ENCODE data around the gene TCFL5.

Gene TCFL5

DNA sequence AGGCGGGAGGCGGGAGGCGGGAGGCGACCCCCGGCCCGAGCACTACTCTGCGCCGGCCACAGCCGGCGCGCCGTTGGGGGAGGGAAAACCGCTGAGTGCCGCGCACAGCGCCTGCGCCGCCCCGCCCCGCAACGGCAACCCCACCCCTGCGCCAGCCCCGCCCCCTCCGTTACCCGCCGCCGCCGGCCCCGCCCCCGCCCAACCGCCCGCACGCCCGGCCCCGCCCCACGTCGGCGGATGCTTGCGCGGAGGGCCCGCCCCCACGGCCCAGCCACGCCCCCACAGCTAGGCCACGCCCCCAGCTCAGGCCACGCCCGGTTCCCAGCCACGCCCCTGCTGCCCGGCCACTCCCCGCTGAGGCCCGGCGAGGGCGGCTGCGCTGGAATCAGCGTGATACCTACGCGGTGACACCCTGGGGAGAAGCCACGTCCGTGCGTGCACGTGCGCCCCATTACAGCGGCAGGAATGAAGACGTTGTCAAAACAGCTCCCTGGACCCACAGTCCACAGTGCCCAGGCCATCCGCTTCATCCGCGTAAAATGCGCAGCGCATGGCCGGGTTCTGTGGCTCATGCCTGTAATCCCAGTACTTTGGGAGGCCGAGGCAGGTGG lies at the start of gene TCFL5:
Gene TCFL5, minus strand, starts transcription at position 97 of the 611 bp plus-strand sequence. CDS start 152 bp downstream, outside the sequence.
- Histone ChIP-seq H3K4me3 (ENCODE audit: low read length) (peak within 1 kb of the TSS; percentile 71), H3K9ac (ENCODE audit: low read length) (no peak within 1 kb of the TSS), H3K36me3 (ENCODE audit: control insufficient read depth, insufficient read depth, low read length) (peaks cover under 1% of the 10 kb centered on the region), H3K27ac (ENCODE audit: low read depth, low read length) (no peak within 1 kb of the TSS), H3K27me3 (ENCODE audit: control insufficient read depth, insufficient read depth, low read length) (no peaks in the 10 kb centered on the region), H3K4me1 (ENCODE audit: control insufficient read depth, insufficient read depth, low read length) (peaks cover 7% of the 10 kb centered on the region)

DNA sequence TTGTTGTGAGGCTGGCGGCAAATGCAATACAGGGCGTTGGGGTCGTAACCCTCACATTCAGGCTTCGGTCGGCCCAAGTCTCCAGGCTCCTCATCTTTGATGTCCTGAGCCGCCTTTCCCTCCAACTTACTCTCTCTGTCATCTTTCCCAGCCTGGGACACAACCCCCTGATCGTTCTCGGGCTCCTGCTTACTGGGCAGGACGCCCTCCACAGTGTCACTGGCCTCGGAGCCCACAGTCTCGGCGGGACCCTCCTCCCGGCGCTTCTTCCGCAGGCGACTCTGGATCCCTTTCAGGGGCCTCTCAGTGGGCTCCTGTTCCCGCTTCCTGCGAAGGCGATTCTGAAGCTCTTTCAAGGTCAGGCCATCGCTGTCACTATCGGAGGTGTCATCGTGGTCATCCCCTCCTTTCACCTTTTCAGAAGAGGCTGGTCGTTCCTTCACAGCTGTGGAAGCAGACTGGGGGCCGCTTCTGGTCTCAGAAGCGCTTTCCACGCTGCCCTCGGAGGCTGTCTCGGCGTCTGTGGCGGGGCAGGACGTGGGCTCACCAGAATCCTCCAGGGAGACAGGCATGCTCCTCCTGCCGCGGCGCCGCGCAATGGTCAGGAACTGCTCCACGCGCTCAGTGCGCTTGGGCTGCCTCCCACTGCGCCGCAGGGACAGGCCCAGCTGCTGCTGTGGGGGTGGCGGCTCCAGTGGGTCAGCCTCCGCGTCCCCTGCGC lies 49.3 kb upstream of the TCFL5 start:
- Histone ChIP-seq H3K36me3 (ENCODE audit: control insufficient read depth, insufficient read depth, low read length) (peaks cover 49% of the 10 kb centered on the region), H3K9ac (ENCODE audit: low read length) (no peak overlapping the region), H3K27ac (ENCODE audit: low read depth, low read length) (no peak overlapping the region), H3K4me3 (ENCODE audit: low read length) (no peak overlapping the region), H3K27me3 (ENCODE audit: control insufficient read depth, insufficient read depth, low read length) (no peaks in the 10 kb centered on the region), H3K4me1 (ENCODE audit: control insufficient read depth, insufficient read depth, low read length) (peaks cover 6% of the 10 kb centered on the region)

DNA sequence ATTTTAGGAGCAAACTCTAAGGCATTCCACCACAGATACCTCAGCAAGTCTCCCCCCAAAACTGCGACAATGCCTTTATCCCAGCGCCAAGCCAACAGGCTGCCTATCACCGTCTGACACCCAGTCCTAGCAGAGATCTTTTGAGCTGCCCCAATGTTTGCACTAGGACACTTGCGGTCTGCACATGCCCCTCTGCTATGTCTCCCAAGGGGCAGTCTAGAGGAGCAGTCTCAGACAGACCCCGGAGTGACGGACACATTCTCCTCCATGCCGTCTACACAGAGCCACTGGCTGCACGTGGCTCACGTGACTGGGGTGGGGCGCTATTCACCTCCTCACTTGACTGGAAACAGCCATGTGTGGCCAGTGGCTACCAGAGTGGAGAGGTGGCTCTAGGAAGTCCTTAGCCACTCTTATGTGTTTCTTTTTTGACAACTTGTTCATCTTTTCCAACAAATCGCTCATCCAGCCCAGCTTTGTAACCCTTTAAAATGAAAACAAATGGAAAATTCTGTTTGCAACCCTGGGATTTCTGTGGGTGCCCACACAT lies 48.7 kb upstream of the TCFL5 start:
- Histone ChIP-seq H3K27me3 (ENCODE audit: control insufficient read depth, insufficient read depth, low read length) (no peaks in the 10 kb centered on the region), H3K36me3 (ENCODE audit: control insufficient read depth, insufficient read depth, low read length) (peaks cover 55% of the 10 kb centered on the region), H3K4me3 (ENCODE audit: low read length) (no peak overlapping the region)

DNA sequence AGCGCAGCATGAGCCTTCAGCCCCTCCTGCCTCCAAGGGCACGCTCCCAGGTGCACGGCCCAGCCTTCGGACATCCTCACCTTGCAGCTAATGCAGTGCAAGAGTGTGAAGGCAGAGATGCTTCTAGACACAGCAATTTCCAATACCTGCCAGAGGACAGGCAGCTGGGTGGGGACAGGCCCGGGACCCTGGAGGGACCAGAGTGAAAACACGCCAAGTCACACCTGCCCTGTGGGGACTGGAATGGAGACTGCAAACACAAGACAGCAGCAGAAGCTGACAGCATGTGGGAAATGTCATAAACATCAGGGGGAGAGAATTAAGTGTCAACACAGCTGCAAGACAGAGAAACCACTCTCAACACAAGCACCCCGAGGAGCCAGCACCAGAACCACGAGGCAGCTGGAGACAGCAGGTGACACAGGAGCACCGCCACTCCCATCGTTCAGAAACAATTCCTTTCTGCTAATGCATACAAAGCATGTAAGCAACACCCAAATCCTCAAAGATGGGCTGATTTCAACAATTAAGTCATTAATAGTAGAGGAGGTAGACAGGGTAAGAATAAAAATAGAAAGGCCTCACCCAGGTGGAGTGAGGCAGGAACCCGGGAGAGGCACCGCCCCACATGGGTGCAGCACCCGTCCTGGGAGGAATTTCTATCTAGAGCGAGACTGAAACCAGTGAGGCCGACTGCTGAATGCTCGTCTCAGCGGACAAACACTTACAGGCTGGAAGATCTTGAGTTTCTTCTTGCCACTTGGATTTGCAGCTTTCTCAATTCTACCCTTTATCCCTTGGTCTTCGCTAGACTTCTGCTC lies 47.6 kb upstream of the TCFL5 start:
- Histone ChIP-seq H3K27ac (ENCODE audit: low read depth, low read length) (no peak overlapping the region), H3K9ac (ENCODE audit: low read length) (no peak overlapping the region), H3K4me3 (ENCODE audit: low read length) (no peak overlapping the region), H3K4me1 (ENCODE audit: control insufficient read depth, insufficient read depth, low read length) (no peaks in the 10 kb centered on the region), H3K36me3 (ENCODE audit: control insufficient read depth, insufficient read depth, low read length) (peaks cover 64% of the 10 kb centered on the region), H3K27me3 (ENCODE audit: control insufficient read depth, insufficient read depth, low read length) (no peaks in the 10 kb centered on the region)

More for the DNA sequence above, 48.7 kb upstream of the TCFL5 start:
- no peak overlapping the region for H3K27ac ChIP-seq (ENCODE audit: low read depth, low read length)
- H3K9ac ChIP-seq (ENCODE audit: low read length) = no peak overlapping the region
- peaks cover 6% of the 10 kb centered on the region for H3K4me1 ChIP-seq (ENCODE audit: control insufficient read depth, insufficient read depth, low read length)

DNA sequence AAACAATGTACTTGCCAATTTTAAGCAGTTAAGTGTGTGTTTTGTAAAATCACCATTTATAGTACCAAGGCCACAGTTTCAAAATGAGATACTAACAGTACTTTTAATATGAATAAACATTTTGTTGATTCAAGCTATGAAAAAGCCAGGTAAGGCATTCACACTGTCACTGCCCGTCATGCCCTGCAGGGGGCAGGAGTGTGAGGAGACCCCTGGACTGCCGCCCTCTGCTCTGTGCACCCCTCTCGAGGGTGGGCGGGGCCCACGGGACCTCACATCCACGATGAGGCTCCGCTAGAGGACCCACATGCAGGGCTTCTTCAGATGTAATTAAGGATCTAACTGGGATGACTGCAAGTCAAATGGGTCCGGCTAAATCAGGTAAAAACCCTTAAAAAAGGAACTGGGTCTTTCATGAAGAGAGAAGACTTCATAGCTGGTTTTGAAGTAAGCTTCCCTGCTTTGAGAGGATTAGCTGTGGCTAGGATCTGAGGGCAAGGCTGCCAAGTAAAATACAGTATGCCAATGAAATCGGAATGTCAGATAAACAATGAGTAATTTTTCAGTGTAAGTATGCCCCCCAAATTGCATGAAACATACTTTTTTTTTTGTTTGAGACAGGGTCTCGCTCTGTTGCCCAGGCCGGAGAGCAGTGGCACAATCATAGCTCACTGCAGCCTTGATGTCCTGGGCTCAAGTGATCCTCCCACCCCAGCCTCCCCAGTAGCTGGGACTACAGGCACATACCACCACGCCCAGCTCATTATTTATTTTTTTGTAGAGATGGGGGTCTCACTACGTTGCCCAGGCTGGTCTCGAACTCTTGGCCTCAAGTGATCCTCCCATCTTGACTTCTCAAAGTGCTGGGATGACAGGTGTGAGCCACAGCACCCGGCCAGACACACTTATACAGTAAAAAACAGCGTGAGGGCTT lies 46.0 kb upstream of the TCFL5 start:
- no peak overlapping the region for H3K9ac ChIP-seq (ENCODE audit: low read length)
- H3K27me3 ChIP-seq (ENCODE audit: control insufficient read depth, insufficient read depth, low read length) = no peaks in the 10 kb centered on the region
- H3K4me1 ChIP-seq (ENCODE audit: control insufficient read depth, insufficient read depth, low read length) = no peaks in the 10 kb centered on the region
- no peak overlapping the region for H3K27ac ChIP-seq (ENCODE audit: low read depth, low read length)
- no peak overlapping the region for H3K4me3 ChIP-seq (ENCODE audit: low read length)
- H3K36me3 ChIP-seq (ENCODE audit: control insufficient read depth, insufficient read depth, low read length) = peaks cover 68% of the 10 kb centered on the region

DNA sequence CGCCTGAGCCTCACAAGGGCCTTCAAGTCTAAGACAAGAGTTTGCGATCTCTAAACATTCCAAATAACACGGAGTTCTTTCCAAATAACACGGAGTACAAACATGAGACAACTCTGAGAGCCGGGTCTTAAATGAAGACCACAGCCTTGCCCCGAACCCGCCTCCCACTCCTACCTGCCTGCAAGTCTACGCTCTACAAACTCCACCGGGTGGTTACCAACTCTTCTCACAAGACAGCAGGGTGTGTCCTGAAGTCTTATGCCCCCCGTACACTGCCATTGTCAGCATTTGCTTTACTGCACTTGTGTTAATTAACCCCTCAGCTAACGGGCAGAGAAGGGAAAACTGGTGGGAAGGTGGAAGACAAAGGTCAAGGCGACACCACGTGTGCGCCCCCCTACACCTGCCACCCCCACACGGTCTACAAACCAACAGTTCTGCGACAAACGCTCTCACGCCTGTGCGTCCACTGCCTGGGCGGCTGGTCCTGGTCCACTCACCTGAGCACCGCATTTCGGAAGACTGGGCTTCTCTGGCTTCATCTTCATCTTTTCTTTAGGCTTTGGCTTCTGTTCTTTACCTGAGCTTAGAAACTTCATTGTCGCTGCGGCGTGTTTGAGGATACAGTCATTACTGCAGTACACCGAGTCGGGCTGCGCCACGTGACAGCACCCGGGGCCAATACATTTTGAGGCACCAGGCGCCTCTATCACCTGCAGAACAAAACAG lies 45.2 kb upstream of the TCFL5 start:
- Histone ChIP-seq H3K4me1 (ENCODE audit: control insufficient read depth, insufficient read depth, low read length) (no peaks in the 10 kb centered on the region), H3K4me3 (ENCODE audit: low read length) (no peak overlapping the region), H3K27ac (ENCODE audit: low read depth, low read length) (no peak overlapping the region), H3K9ac (ENCODE audit: low read length) (no peak overlapping the region), H3K36me3 (ENCODE audit: control insufficient read depth, insufficient read depth, low read length) (peaks cover 65% of the 10 kb centered on the region), H3K27me3 (ENCODE audit: control insufficient read depth, insufficient read depth, low read length) (no peaks in the 10 kb centered on the region)

DNA sequence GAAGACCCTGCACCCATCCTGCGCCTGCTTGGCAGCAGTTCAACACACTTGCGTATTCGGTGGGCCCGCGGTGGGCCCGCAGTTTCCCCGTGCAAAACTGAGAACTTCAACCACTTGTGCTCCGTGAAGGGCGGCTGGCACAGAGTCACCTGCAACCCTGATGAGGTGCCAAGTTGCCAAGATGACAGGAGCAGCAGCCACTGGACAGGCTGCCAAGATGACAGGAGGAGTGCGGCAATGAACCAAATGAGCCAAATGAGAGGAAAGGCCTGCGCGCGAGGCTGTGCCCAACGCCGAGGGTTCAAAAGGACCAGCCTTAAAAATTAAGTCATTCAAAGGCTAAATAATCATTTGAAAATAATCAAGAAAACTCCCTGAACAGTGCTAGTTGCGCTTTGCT lies 44.6 kb upstream of the TCFL5 start:
- Histone ChIP-seq H3K27me3 (ENCODE audit: control insufficient read depth, insufficient read depth, low read length) (no peaks in the 10 kb centered on the region), H3K27ac (ENCODE audit: low read depth, low read length) (no peak overlapping the region), H3K9ac (ENCODE audit: low read length) (no peak overlapping the region), H3K36me3 (ENCODE audit: control insufficient read depth, insufficient read depth, low read length) (peaks cover 64% of the 10 kb centered on the region), H3K4me3 (ENCODE audit: low read length) (no peak overlapping the region), H3K4me1 (ENCODE audit: control insufficient read depth, insufficient read depth, low read length) (no peaks in the 10 kb centered on the region)

DNA sequence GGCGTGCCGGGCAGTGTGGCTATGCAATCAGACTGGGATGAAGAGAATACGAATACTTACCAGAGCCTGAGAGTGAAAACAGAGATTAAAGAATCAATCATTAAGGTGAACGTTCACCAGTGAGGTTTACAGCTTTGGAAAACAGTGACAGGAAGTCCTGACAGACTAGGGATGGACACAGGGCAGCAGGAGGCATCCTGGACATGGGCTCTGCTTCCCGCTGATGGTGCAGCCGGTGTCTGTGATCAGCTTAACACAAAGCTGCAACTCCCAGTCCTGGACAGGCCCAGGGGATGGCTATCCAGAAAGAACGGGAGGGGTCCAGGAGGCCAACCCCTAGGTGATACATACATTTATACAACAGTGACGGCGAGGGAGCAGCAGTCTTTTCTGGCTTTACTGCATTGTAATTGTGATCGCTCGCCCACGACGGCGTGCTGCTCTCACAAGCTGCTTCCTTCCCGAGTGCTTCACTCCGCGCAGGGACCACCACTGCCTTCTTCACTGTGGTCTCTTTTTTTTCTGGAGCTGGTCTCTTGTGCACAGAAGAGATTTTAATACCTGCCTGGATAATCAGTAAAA lies 44.0 kb upstream of the TCFL5 start:
- no peak overlapping the region for H3K27ac ChIP-seq (ENCODE audit: low read depth, low read length)
- no peak overlapping the region for H3K9ac ChIP-seq (ENCODE audit: low read length)
- H3K27me3 ChIP-seq (ENCODE audit: control insufficient read depth, insufficient read depth, low read length) = no peaks in the 10 kb centered on the region
- peaks cover 61% of the 10 kb centered on the region for H3K36me3 ChIP-seq (ENCODE audit: control insufficient read depth, insufficient read depth, low read length)
- H3K4me3 ChIP-seq (ENCODE audit: low read length) = no peak overlapping the region
- peaks cover 2% of the 10 kb centered on the region for H3K4me1 ChIP-seq (ENCODE audit: control insufficient read depth, insufficient read depth, low read length)

DNA sequence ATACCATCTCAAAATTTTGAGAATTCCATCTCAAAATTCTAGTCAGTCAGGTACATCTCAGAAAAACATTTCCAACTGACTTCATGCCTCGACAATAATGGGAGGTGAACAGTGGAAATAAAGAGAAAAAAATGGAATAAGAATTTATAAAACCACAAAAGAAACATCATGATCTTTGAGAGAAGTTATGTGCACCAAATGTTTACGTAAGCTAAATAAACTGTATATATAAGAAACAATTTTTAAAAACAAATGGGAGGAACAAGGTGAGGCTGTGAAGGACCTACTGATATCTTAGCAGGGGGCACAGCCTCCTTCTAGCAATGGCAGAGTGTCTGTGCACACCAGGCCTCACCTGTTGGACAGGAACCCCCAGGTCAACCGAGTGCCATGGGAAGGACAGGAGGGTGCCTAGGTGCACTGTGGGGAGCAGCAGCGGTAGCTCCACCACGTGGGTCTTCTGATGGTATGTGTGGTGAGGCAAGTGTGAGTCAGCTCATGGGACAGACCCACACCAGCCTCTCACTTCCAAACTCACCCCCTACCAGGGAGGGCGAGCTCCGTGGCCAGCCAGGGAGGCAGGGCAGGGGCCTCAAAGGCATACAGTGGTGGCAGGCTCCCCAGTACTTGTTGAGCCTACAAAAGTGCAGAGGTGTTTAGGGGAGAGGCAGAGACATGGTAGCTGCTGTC lies 41.4 kb upstream of the TCFL5 start:
- H3K4me1 ChIP-seq (ENCODE audit: control insufficient read depth, insufficient read depth, low read length) = peaks cover 14% of the 10 kb centered on the region
- H3K27me3 ChIP-seq (ENCODE audit: control insufficient read depth, insufficient read depth, low read length) = no peaks in the 10 kb centered on the region
- H3K4me3 ChIP-seq (ENCODE audit: low read length) = no peak overlapping the region
- no peak overlapping the region for H3K27ac ChIP-seq (ENCODE audit: low read depth, low read length)
- H3K36me3 ChIP-seq (ENCODE audit: control insufficient read depth, insufficient read depth, low read length) = peaks cover 39% of the 10 kb centered on the region
- no peak overlapping the region for H3K9ac ChIP-seq (ENCODE audit: low read length)

DNA sequence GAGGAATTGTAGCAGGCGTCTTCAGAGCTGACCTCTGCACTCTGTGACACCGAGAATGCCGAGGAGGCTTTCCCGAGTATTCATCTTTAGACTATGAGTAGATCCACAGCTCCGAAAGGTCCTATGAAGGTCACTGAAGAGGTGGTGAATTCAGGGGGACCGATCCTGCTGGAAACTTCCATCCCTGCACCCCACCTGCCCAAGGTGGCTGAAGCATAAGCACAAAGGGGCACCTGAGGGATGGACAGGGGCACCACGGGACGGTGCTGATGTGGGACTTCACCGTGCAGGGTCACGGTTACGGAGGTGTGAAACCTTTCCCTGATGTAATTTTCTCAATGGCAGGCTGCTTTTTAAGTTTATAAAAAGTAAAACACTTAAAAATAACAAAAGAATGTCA lies 40.3 kb upstream of the TCFL5 start:
- no peak overlapping the region for H3K9ac ChIP-seq (ENCODE audit: low read length)
- H3K4me1 ChIP-seq (ENCODE audit: control insufficient read depth, insufficient read depth, low read length) = peaks cover 17% of the 10 kb centered on the region
- no peak overlapping the region for H3K27ac ChIP-seq (ENCODE audit: low read depth, low read length)
- peaks cover 29% of the 10 kb centered on the region for H3K36me3 ChIP-seq (ENCODE audit: control insufficient read depth, insufficient read depth, low read length)
- H3K27me3 ChIP-seq (ENCODE audit: control insufficient read depth, insufficient read depth, low read length) = no peaks in the 10 kb centered on the region
- no peak overlapping the region for H3K4me3 ChIP-seq (ENCODE audit: low read length)
